Measurements from ENCODE around the gene CEACAM7.

The CEACAM7 gene

GRCh38 chr19:41700381-41701195, 12.5 kb upstream of the CEACAM7 start:
- no peak for DNase-seq (ENCODE audit: low spot score)

- no peak for DNase-seq (ENCODE audit: low spot score)
Measured at GRCh38 chr19:41699968-41700323, 11.9 kb upstream of the CEACAM7 start.

GRCh38 chr19:41699231-41699967, 11.3 kb upstream of the CEACAM7 start:
- DNase-seq (ENCODE audit: low spot score) = no peak

GRCh38 chr19:41698746-41699230, 10.7 kb upstream of the CEACAM7 start:
- DNase-seq (ENCODE audit: low spot score) = no peak

GRCh38 chr19:41697198-41697855, 9.3 kb upstream of the CEACAM7 start:
- no peak for DNase-seq (ENCODE audit: low spot score)

- no peak for DNase-seq (ENCODE audit: low spot score)
Measured at GRCh38 chr19:41696402-41697197, 8.5 kb upstream of the CEACAM7 start.

- no peak for DNase-seq (ENCODE audit: low spot score)
Measured at GRCh38 chr19:41695745-41696144, 7.7 kb upstream of the CEACAM7 start.

GRCh38 chr19:41694831-41695635, 7.0 kb upstream of the CEACAM7 start:
- no peak for DNase-seq (ENCODE audit: low spot score)

- DNase-seq (ENCODE audit: low spot score) = no peak
Measured at GRCh38 chr19:41694196-41694595, 6.1 kb upstream of the CEACAM7 start.

GRCh38 chr19:41691268-41691970, 3.3 kb upstream of the CEACAM7 start:
- DNase-seq (ENCODE audit: low spot score) = no peak

- no peak for DNase-seq (ENCODE audit: low spot score)
Measured at GRCh38 chr19:41690801-41691065, 2.7 kb upstream of the CEACAM7 start.

GRCh38 chr19:41689993-41690800, 2.1 kb upstream of the CEACAM7 start:
- DNase-seq (ENCODE audit: low spot score) = no peak

GRCh38 chr19:41688687-41689086, 617 bp upstream of the CEACAM7 start:
- DNase-seq (ENCODE audit: low spot score) = no peak

GRCh38 chr19:41687419-41687818, 651 bp downstream of the CEACAM7 start:
- DNase-seq (ENCODE audit: low spot score) = no peak

GRCh38 chr19:41682437-41682836, 5.6 kb downstream of the CEACAM7 start:
- no peak for DNase-seq (ENCODE audit: low spot score)

- no peak for DNase-seq (ENCODE audit: low spot score)
Measured at GRCh38 chr19:41671486-41671885, 16.6 kb downstream of the CEACAM7 start.

- DNase-seq (ENCODE audit: low spot score) = no peak
Measured at GRCh38 chr19:41670755-41671154, 17.3 kb downstream of the CEACAM7 start.

- no peak for DNase-seq (ENCODE audit: low spot score)
Measured at GRCh38 chr19:41668315-41668714, 19.8 kb downstream of the CEACAM7 start.

GRCh38 chr19:41666075-41666474, 22.0 kb downstream of the CEACAM7 start:
- DNase-seq (ENCODE audit: low spot score) = no peak

GRCh38 chr19:41657157-41657556, 30.9 kb downstream of the CEACAM7 start:
- no peak for DNase-seq (ENCODE audit: low spot score)

Measured in putamen (tissue), 1 donor.